Sigmoid colon (tissue), 7 donors: ENCODE results near the gene MAP2K1. TPM values are rescaled to one million over a fixed set of nuclear protein-coding genes. Genes with fewer than 3 reads are reported as not detected.
A peak's percentile ranks its signal among the peaks of the same experiment; 100 is the strongest.
"Not testable (repeated sequence)": the region's sequence is repeated elsewhere in the genome, so short reads cannot be mapped to it uniquely, and the experiment has no call there.

Experiments
- DNase-seq: peaks from one replicate; pipeline ENCODE4 v3.0.0-alpha.2; 2019
- H3K27ac ChIP-seq, 4 donors: fragments of 200-600 bp; sonication (generic); one replicate each; pipeline ENCODE4 v1.5.1; 2016 to 2019; ENCODE audit warnings: mild to moderate bottlenecking in 1 of 4
- H3K27me3 ChIP-seq, 3 donors: fragments of 200-600 bp; sonication (generic); one replicate each; pipeline ENCODE4 v1.5.1; 2019; ENCODE audit warnings: mild to moderate bottlenecking in 1 of 3
- H3K36me3 ChIP-seq, 4 donors: fragments of 200-600 bp; sonication (generic); one replicate each; pipeline ENCODE4 v1.5.1; 2016 to 2019
- H3K4me1 ChIP-seq, 4 donors: fragments of 200-600 bp; sonication (generic); one replicate each; pipeline ENCODE4 v1.5.1; 2017 to 2019
- H3K4me3 ChIP-seq, 4 donors: fragments of 200-600 bp; sonication (generic); one replicate each; pipeline ENCODE4 v1.5.1; 2017 to 2019; ENCODE audit warnings: mild to moderate bottlenecking in 2 of 4, moderate library complexity in 1 of 4
- H3K9me3 ChIP-seq, 4 donors: fragments of 200-600 bp in 3 of 4; sonication (generic) in 3 of 4; one replicate each; pipeline versions ENCODE4 v1.5.1 to v1.6.1; 2013 to 2019
- CTCF ChIP-seq, 4 experiments: fragments of 450-650 bp in 3 of 4; fragments of 200-600 bp in 1 of 4; IDR thresholded peaks; one replicate each; pipeline ENCODE4 v1.5.1; 2016 to 2019; ENCODE audit warnings: antibody characterized with exemption in 4 of 4, mild to moderate bottlenecking in 3 of 4, moderate library complexity in 2 of 4
- EP300 ChIP-seq, 4 donors: sonication (generic); formaldehyde crosslinking; IDR thresholded peaks; one replicate each; pipeline ENCODE4 v1.6.1; 2017; ENCODE audit warnings: antibody characterized with exemption in 4 of 4
- POLR2A ChIP-seq, 2 donors: fragments of 450-650 bp; IDR thresholded peaks; one replicate each; pipeline ENCODE4 v1.6.1; 2016; ENCODE audit warnings: antibody characterized with exemption in 2 of 2, mild to moderate bottlenecking in 2 of 2, moderate library complexity in 2 of 2
- POLR2AphosphoS5 ChIP-seq, 4 donors: sonication (generic); formaldehyde crosslinking; IDR thresholded peaks; one replicate each; pipeline ENCODE4 v1.6.1; 2017; ENCODE audit warnings: antibody characterized with exemption in 4 of 4
- WGBS, 2 donors: extraction: QIAGEN DNeasy Blood & Tissue Kit; methylation state at CpG; one replicate each; pipeline ENCODE4 v1.1.7; 2013; 5-methylcytosine and 5-hydroxymethylcytosine counted together
- intact Hi-C: fragments of 100-400 bp; cut with DNase I; formaldehyde crosslinking; loops from one replicate; pipeline ENCODE4 v1.15.1; 2023
- polyA plus RNA-seq, 3 donors: library from polyadenylated mRNA; stranded (reverse); fragments of 200-250 nt; gene quantifications; one replicate each; pipeline ENCODE4 v1.2.3, GENCODE V29; 2013
- total RNA-seq, 4 donors: library from RNA; depleted of rRNA; stranded (reverse); fragments of >200 nt; gene quantifications; one replicate each; pipeline ENCODE4 v1.1.0, GENCODE V29; 2016
- donor health status: healthy with polysubstance abuse.
- donor health status: Bipolar disorder and iron deficiency.
- donor health status: healthy.

MAP2K1 gene
- total and polyA plus RNA-seq, 7 donors = 19.8 to 38.8 (median 28.8) TPM

GRCh38 chr15:66502491-66502890, 115.8 kb downstream of the MAP2K1 start:
- DNase-seq = no peak
- H3K9me3 ChIP-seq = no peaks in the 10 kb centered on the region
- no peaks in the 10 kb centered on the region for H3K27me3 ChIP-seq
- H3K4me3 ChIP-seq = no peak overlapping the region
- intact Hi-C loops = loop anchor here (5.0 kb wide), 1 partner anchor 350 kb away; no protein-coding TSS in a partner anchor
- peaks cover 0 to 39% (median 30%) of the 10 kb centered on the region in 4 donors for H3K4me1 ChIP-seq
- TF ChIP-seq POLR2AphosphoS5 (IDR thresholded peaks at IDR 0.05) (no peak), CTCF (IDR thresholded peaks at IDR 0.05) (no peak), EP300 (IDR thresholded peaks at IDR 0.05) (no peak), POLR2A (IDR thresholded peaks at IDR 0.05) (no peak)
- H3K27ac ChIP-seq = no peak overlapping the region
- H3K36me3 ChIP-seq = peaks cover 25 to 54% (median 45%) of the 10 kb centered on the region in 4 donors
- 76 to 77% methylated on average over 10 of the region's 10 CpGs for WGBS, 2 donors

DNA sequence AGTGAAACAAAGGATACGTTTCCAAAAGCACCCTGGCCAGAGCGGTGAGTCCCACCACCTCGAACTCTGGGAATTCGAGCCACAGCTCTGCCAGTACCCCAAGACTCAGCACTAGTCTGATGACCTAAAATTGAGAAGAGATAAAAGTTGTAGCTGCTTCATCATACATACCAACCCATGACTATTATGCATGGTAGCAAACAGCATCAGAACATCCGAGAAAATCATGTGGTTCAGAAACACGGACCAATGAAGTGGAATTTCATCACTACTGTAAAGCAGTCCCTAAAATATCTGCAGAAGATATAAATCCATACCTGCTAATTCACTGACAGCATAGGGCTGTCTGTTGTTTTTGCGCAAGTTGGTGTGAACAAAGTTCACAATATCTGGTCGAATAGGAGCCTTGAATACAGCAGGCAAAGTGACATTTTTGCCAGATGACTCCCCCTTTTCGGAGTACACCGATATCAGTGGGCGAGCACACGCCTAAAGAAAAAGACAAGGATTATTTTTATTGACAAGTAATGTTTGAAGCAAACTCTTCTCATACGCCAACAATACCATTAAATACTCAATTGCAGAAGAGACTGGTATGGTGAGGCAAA, 116.4 kb downstream of the MAP2K1 start:
- peak overlapping the region in 3 of 4 donors; percentile 72 to 87 (median 85) for H3K4me3 ChIP-seq
- DNase-seq, H3K9me3 ChIP-seq, H3K27me3 ChIP-seq: not testable (repeated sequence)
- peak overlapping the region in 3 of 4 donors; percentile 88 to 90 (median 89) for H3K27ac ChIP-seq
- peaks cover 0 to 35% (median 25%) of the 10 kb centered on the region in 4 donors for H3K4me1 ChIP-seq
- 32 to 59% methylated on average over 13 of the region's 13 CpGs for whole genome bisulfite sequencing, 2 donors
- intact Hi-C loops = loop anchor here (5.0 kb wide), 1 partner anchor 349 kb away; no protein-coding TSS in a partner anchor
- peaks cover 25 to 53% (median 44%) of the 10 kb centered on the region in 4 donors for H3K36me3 ChIP-seq

DNA sequence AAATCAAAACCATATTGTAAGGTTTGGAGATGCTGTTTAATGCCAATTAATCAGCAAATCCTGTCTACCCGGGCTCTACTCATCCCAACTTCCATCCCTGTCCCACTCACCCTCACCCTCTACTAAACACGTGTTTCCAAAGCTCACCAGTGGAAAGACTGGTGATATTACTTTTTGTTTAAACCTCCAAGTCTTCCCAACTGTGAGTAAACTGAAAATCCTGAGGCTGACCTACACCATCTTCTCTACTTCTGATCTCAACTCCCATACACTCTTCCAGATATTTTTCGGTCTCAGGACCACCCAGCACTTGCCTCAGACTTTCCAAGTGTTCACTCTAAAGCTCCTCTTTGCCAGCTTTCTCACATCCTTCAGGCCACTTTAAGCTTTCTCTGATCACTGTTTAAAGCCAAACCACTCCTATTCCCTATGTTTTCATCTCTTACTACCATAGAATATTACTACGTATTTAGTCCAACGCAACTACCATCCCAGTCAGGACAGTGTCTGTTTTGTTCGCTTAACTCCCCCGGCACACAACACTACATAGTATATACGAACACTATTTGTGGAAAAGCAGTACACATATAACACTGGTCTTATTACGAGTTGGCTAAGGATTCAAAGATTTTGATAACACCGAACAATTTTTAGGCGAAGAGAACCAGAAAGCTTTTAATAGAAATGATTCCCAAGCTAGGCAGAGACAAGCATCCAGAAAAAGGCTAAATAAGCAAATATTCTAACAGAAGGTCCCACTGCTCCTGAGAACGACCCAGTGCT, 117.3 kb downstream of the MAP2K1 start:
- no peak for DNase-seq
- H3K27ac ChIP-seq = peak overlapping the region; percentile 88 to 90 (median 89)
- no peaks in the 10 kb centered on the region for H3K9me3 ChIP-seq
- H3K27me3 ChIP-seq = no peaks in the 10 kb centered on the region
- TF ChIP-seq CTCF (IDR thresholded peaks at IDR 0.05) = no peak
- no peak for TF ChIP-seq POLR2AphosphoS5 (IDR thresholded peaks at IDR 0.05)
- no peak for TF ChIP-seq EP300 (IDR thresholded peaks at IDR 0.05)
- TF ChIP-seq POLR2A (IDR thresholded peaks at IDR 0.05) = no peak
- peaks cover 0 to 30% (median 22%) of the 10 kb centered on the region in 4 donors for H3K4me1 ChIP-seq
- peaks cover 18 to 45% (median 36%) of the 10 kb centered on the region in 4 donors for H3K36me3 ChIP-seq
- WGBS, 2 donors = 1% methylated on average over 12 of the region's 12 CpGs
- H3K4me3 ChIP-seq = peak overlapping the region; percentile 65 to 87 (median 78)
- intact Hi-C loops = loop anchor here (2.0 to 5.0 kb wide), 3 partner anchors 117 to 348 kb away; partner anchors contain the start of genes MAP2K1 and TIPIN

GRCh38 chr15:66504563-66505429, 118.1 kb downstream of the MAP2K1 start, which contains the start of the genes RPL4 and ZWILCH:
Gene RPL4, minus strand, starts transcription at chr15:66504855. Its CDS starts 65 bp downstream, at chr15:66504790.
Gene ZWILCH, plus strand, starts transcription at chr15:66505326. Its CDS starts 13 bp downstream, at chr15:66505339.
- H3K9me3 ChIP-seq = no peaks in the 10 kb centered on the region
- 0% methylated on average over 46 of the region's 46 CpGs for WGBS, 2 donors
- peak; percentile 90 for DNase-seq
- intact Hi-C loops = loop anchor here (2.0 to 5.0 kb wide), 3 partner anchors 118 to 348 kb away; partner anchors contain the start of genes MAP2K1 and TIPIN
- H3K27ac ChIP-seq = peak within 1 kb of the TSS; percentile 88 to 90 (median 89)
- peak within 1 kb of the TSS; percentile 65 to 87 (median 78) for H3K4me3 ChIP-seq
- peaks cover 12 to 37% (median 27%) of the 10 kb centered on the region in 4 donors for H3K36me3 ChIP-seq
- TF ChIP-seq CTCF (IDR thresholded peaks at IDR 0.05) = no peak
- TF ChIP-seq POLR2A (IDR thresholded peaks at IDR 0.05) = peak; percentile 98 to 99
- peak; percentile 96 to 99 (median 98) for TF ChIP-seq POLR2AphosphoS5 (IDR thresholded peaks at IDR 0.05)
- H3K27me3 ChIP-seq = no peaks in the 10 kb centered on the region
- peaks cover 0 to 30% (median 22%) of the 10 kb centered on the region in 4 donors for H3K4me1 ChIP-seq
